Activated CD4-positive, alpha-beta T cell treated with anti-CD3 and anti-CD28 coated beads, Interleukin-2, amount 50 U/mL, for 48 hours (primary cell): Measurements from ENCODE around the gene NET1.

Source experiments
- DNase-seq, 2 experiments: peaks; one replicate each; pipeline ENCODE4 v3.0.0-alpha.2; 2020

Gene NET1

GRCh38 chr10:5445006-5445405 lies 32.6 kb downstream of the NET1 start:
- no peak for DNase-seq

- DNase-seq: peak; percentile 69 to 72
Measured at GRCh38 chr10:5446390-5446926, 34.1 kb downstream of the NET1 start.

- DNase-seq: no peak
Measured at GRCh38 chr10:5447056-5447455, 34.7 kb downstream of the NET1 start.

GRCh38 chr10:5447611-5448071 lies 35.3 kb downstream of the NET1 start:
- DNase-seq: no peak

- no peak for DNase-seq
Measured at GRCh38 chr10:5448333-5449001, 36.1 kb downstream of the NET1 start.

- DNase-seq: no peak
Measured at GRCh38 chr10:5449227-5449626, 36.9 kb downstream of the NET1 start.

GRCh38 chr10:5449823-5450222 lies 37.5 kb downstream of the NET1 start:
- no peak for DNase-seq

GRCh38 chr10:5450605-5451384 lies 38.4 kb downstream of the NET1 start:
- DNase-seq: no peak

GRCh38 chr10:5453749-5454489 lies 41.6 kb downstream of the NET1 start:
- no peak for DNase-seq

- no peak for DNase-seq
Measured at GRCh38 chr10:5456563-5456962, 44.2 kb downstream of the NET1 start.

GRCh38 chr10:5457741-5458140 lies 45.4 kb downstream of the NET1 start:
- DNase-seq: no peak

GRCh38 chr10:5458425-5458824 lies 46.1 kb downstream of the NET1 start:
- DNase-seq: no peak

GRCh38 chr10:5458949-5459747 lies 46.8 kb downstream of the NET1 start:
- DNase-seq: no peak

- no peak for DNase-seq
Measured at GRCh38 chr10:5460468-5461202, 48.3 kb downstream of the NET1 start.

- DNase-seq: no peak
Measured at GRCh38 chr10:5461203-5461588, 48.8 kb downstream of the NET1 start.

GRCh38 chr10:5461914-5462840 lies 49.8 kb downstream of the NET1 start:
- DNase-seq: no peak

GRCh38 chr10:5462841-5463293 lies 50.5 kb downstream of the NET1 start:
- no peak for DNase-seq

GRCh38 chr10:5464546-5464945 lies 52.2 kb downstream of the NET1 start:
- no peak for DNase-seq

GRCh38 chr10:5465976-5466450 lies 53.7 kb downstream of the NET1 start:
- no peak for DNase-seq

- DNase-seq: no peak
Measured at GRCh38 chr10:5466451-5467206, 54.3 kb downstream of the NET1 start.
